ENCODE results near the gene CD177.
"Not testable (repeated sequence)": the region's sequence is repeated elsewhere in the genome, so short reads cannot be mapped to it uniquely, and the experiment has no call there.

The CD177 gene

DNA sequence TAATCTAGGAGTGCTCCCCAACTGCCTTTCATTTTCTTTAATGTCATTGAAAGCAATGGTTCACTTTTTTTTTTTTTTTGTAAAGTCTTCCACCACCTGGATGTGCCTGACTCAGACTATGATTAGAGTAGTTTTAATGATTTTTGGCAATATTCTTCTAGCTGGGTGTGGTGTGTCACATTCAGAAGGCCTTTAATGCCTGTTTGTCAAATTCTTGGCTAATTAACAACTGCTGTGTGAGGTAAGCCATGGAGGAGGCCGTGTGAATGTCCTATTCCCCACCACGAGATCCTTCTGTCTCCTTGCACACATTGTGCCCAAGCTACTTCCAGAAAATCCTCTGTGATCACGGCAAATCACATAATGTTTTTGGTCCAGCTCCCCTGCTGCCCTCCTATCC, 30.3 kb downstream of the CD177 start:
- DNase-seq: not testable (repeated sequence)

DNA sequence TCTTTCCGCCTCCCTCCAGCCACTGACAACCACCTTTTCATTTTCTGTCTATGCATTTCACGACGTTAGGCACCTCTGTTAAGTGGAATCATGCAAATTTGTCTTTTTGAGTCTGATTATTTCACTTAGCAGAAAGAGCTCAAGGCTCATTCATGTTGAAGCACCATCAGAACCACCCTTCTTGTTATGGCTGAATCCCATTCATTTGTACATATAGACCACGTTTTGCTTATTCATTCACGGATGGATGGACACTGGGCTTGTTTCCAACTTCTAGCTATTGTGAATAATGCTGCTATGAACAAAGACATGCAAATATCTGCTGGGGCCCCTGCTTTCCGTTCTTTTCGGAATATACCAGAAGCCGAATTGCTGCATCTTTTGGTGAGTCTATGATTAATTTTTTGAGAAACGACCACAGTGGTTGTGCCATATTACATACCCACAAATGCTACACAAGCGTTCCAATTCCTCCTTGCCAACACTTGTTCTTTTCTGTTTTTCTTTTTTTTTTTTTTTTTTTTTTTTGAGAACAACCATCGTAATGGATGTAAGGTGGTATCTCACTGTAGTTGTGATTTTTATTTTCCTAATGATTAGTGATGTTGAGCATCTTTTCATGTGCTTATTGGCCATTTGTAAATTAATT, 37.5 kb downstream of the CD177 start:
- not testable (repeated sequence) for DNase-seq

- DNase-seq: not testable (repeated sequence)
Measured at GRCh38 chr19:43391552-43391935, 38.1 kb downstream of the CD177 start.

GRCh38 chr19:43393501-43393900, 40.0 kb downstream of the CD177 start:
- not testable (repeated sequence) for DNase-seq

DNA sequence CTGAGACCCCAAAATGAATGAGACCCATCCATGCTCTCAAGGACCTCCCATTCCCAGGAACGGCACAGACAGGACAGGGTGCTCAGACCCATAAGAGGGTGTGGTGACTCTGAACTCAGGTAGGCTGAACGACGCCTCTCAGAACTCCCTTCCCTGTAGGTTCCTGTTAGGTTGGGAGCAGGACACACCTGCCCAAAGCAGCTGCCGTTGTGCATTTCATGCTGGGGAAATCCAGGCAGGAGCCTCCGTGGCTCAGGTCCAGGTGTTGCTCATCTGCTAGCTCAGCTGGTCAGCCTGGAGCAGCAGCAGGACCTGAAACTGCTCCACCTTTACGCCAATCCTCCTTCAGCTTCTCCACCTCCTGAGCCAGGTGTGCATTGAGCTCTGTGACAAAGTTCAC, 42.1 kb downstream of the CD177 start:
- no peak for DNase-seq

DNA sequence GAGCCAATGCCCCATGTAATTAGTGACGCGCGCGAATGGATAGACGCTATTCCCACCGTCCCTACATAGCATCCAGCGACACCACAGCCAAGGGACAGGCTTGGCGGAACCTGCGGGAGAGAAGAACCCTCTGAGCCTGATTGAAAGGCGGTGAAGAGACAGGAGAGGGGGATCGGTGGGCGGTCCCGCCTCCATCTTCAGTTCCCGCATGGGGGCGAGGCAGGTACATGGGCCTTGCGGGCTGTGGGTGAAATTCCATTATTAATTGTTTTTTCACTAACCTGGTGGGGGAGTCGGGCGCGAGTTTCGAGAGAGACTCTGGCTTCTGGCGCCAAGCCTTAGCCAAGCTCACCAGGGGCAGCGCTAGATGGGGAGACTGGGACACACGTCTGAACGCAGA, 52.8 kb downstream of the CD177 start:
- no peak for DNase-seq

- DNase-seq: no peak
Measured at GRCh38 chr19:43407416-43408005, 54.0 kb downstream of the CD177 start.

- no peak for DNase-seq
Measured at GRCh38 chr19:43408043-43408442, 54.6 kb downstream of the CD177 start.

DNA sequence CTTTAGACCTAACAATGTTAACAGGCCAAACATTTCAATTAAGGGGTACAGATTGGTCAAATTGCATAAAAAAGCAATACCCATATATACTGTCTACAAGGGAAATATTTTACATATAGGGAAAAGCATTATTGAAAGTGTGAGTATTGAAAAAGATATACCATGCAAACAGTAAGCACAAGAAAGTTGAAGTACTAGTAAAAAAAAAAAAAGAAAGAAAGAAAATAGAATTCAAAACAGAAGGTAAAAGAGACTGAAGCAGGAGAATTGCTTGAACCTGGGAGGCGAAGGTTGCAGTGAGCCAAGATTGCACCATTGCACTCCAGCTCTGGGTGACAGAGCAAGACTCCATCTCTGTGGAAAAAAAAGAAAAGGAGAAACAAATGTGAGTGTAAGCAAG, 55.9 kb downstream of the CD177 start:
- DNase-seq: no peak

- DNase-seq: no peak
Measured at GRCh38 chr19:43412441-43412840, 59.0 kb downstream of the CD177 start.

Data from right hindlimb (tissue), 1 donor.